AG09319 (cell line): ENCODE measurements around the gene CDPF1.

Experiments used
- DNase-seq: peaks from one replicate; pipeline ENCODE4 v3.0.0-alpha.2; 2010; ENCODE audit warnings: low read depth; ENCODE audit errors: extremely low read depth
- TF ChIP-seq, protein P1 (sequence below): IDR thresholded peaks from 2 replicates; pipeline ENCODE4 v1.5.1; 2011; ENCODE audit warnings: low read depth, mild to moderate bottlenecking, inconsistent platforms, low read length, moderate library complexity

CDPF1 gene

DNA sequence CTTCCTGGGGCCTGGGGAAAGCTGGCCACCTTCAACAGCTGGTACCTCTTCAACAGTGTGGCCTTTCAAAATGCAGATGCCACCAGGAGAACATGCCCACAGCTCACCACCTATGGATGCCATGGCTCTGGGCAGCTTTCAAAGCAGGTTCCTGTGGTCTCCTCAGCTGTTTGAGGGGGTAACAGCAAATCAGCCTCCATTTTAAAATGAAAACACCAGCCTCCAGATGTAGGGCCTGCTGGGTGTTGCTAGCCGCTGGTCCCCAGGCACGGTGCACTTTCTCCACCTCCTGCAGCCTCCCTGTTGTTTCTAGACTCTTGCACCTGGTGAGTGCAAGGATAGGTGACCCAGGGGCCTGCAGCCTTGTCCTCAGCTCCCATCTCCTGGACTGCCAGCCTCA is 10.0 kb downstream of the CDPF1 start:
- TF ChIP-seq, protein P1, sequence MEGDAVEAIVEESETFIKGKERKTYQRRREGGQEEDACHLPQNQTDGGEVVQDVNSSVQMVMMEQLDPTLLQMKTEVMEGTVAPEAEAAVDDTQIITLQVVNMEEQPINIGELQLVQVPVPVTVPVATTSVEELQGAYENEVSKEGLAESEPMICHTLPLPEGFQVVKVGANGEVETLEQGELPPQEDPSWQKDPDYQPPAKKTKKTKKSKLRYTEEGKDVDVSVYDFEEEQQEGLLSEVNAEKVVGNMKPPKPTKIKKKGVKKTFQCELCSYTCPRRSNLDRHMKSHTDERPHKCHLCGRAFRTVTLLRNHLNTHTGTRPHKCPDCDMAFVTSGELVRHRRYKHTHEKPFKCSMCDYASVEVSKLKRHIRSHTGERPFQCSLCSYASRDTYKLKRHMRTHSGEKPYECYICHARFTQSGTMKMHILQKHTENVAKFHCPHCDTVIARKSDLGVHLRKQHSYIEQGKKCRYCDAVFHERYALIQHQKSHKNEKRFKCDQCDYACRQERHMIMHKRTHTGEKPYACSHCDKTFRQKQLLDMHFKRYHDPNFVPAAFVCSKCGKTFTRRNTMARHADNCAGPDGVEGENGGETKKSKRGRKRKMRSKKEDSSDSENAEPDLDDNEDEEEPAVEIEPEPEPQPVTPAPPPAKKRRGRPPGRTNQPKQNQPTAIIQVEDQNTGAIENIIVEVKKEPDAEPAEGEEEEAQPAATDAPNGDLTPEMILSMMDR = no peak
- DNase-seq = no peak

DNA sequence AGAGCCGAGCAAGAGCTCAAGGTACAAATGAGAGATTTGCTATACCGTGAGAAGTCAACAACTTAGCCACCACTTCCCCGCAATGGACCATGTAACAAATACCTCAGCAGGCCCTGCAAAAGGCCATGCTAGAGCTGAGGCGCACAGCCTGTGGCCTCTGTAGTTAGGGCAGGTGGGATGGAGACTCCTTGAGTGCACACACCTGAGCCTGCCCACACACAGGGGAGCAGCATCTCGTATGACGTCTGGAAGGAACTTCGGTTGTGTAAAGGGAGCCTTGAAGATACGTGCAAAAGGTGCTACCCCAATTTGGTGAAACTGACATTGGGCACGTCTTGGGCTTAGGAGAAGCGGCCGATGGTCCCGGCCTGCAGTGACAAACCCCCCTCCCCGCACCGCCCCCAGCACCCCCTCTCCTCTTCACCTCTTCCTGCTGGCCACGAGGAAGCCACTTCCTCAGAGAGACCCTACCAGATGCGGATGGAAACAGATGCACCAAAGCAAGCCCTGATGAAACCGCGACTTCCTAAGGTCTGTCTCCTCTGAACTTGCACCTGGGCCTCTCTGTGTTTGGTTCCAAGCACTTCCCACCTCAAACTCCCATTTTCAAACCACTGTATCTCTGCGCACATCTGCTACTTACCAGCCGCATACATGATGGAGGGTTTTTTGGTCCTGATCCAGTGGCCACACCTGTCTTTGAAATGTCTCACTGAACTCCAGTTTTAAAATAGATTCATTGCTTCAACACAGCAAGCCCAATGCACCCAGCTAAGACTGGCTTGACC is 10.6 kb downstream of the CDPF1 start:
- DNase-seq = no peak

DNA sequence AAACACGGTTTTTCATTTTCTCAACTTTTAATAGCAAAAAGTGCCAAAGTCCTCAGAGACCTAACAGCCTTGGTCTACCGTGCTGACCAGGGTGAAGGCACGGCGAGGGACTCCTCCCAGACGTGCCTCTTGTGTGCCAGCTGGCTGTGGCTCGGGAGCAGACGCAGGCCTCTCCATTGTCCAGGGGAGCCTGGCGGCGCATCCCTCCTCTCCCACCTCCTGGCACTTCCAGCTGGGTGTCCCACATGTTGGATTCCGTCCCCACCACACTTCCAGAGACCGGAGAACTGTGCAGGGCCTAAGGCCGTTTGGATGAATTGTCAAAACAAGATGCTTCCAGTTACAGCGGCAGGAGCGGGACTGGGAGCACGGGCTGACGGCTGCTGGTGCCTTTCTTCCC is 11.6 kb downstream of the CDPF1 start:
- DNase-seq = no peak
- TF ChIP-seq, protein P1 = no peak

More for the DNA sequence above, 10.6 kb downstream of the CDPF1 start:
- TF ChIP-seq, protein P1 = no peak

DNA sequence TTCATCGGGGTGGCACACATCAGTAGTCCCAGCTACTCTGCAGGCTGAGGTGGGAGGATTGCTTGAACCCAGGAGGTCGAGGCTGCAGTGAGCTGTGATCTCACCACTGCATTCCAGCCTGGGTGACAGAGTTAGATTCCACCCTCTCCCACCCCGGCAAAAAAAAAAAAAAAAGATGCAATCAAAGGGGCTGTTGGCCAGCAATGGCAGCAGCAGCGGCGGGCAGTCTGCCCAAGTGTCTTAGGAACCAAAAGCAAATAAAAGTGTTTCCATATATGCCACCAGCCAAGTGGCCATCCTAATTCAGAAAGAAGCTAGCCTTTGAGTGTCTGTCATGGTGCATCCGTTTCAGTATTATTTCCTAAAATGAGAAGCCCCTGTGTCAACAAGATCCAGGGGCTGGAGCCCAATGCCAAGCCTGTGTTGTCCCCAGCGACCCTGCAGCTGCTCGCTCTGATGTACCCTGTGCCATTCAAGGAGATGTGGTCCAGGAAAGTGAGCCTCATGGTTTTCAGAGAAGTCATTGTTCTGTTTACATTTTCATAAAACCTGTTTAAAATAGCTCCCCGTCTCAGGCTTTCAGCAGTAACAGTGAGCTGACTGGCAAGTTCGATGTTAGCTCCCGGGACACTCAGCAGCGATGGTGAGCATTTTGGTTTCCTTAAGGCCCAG is 12.5 kb downstream of the CDPF1 start:
- TF ChIP-seq, protein P1 = no peak
- no peak for DNase-seq

DNA sequence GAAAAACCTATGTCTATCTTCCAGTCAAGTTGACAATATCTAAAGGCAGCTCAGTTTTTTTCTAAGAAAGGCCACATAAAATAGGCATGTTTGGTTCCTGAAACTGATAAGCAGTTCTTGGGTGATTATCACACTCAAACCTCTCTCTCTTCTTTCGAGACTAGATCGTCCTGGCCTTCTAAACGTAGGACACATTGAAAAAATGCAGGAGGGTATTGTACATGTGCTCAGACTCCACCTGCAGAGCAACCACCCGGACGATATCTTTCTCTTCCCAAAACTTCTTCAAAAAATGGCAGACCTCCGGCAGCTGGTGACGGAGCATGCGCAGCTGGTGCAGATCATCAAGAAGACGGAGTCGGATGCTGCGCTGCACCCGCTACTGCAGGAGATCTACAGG is 15.1 kb downstream of the CDPF1 start:
- TF ChIP-seq, protein P1 = no peak
- DNase-seq = no peak

DNA sequence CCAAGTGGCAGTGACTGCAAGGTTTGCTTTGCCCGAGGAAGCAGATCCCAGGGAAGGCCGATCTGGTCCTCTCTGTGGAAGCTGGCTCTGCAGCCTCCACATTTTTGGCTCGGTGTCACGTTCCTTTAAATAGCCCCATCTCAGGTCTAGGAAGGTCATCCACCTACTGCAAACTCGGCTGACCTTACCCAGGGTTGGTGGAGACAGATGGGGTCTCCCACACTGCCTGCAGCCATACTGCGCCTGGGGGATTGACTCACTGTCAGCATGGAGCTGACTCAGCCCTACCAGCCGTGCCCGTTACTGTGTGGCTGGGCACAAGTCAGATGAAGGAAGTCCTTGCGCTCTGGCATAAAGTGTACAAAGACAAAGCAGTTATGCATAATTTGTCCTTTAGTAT is 16.9 kb downstream of the CDPF1 start:
- no peak for DNase-seq
- TF ChIP-seq, protein P1 = no peak

DNA sequence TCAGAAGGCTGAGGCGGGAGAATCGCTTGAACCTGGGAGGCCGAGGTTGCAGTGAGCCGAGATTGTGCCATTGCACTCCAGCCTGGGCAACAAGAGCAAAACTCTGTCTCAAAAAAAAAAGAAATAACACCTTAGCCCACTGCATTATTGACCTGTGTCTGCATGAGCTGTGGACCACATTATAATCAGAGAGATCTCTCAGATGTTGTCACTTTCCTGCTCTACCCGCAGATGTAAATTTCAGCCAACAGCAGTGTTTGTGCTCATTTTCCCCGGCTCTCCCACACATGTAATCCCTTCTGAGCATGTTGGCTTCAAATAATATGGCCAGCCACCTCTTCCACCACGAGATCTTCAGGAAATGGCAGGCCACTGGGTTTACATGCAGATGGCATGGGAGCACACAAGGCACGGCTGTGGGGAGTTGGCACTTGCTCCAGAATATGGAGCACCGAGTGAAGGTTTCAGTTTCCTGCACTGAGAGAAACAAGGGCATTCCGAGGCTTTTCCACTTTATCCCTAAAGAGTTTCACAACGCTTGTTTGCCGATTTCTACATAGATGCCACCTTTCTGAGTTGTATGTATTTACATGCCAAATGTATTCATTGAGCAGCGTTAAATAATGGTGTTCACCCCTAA is 19.7 kb downstream of the CDPF1 start:
- TF ChIP-seq, protein P1 = no peak
- no peak for DNase-seq
